Measurements from ENCODE around the gene HIVEP1. TPM values are rescaled to one million over a fixed set of nuclear protein-coding genes. Genes with fewer than 3 reads are reported as not detected.

HIVEP1 gene
- total RNA-seq, 1 donor from 2014 or later, result 21.5 TPM

DNA sequence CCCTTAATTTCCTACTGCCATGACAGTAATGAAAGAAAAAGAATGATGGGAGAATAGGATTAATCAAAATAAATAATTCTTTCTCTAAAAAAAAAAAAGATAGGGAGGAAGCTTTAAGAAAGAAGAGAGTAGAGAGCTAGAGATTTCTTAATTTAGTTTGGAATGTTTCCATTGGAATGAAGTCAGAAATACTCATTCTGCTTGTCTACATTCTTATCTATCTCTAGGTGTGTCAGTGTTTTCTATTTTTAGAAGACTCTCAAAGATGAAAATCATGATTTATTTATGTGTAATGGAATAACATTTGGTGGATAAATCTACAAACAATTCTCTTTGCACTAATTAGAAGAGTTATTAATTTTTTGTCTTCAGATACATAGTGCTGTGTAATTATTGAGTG, 38.0 kb upstream of the HIVEP1 start:
- Mint-ChIP-seq H3K9me3 (peaks cover 5% of the 10 kb centered on the region), H3K27ac (ENCODE audit: unreplicated experiment) (no peak overlapping the region)

GRCh38 chr6:11975353-11975977, 36.6 kb upstream of the HIVEP1 start:
- H3K27me3 Mint-ChIP-seq (ENCODE audit: low read depth), result no peaks in the 10 kb centered on the region
- no peak for DNase-seq (ENCODE audit: low read depth, low spot score)
- peaks cover 5% of the 10 kb centered on the region for H3K9me3 Mint-ChIP-seq
- no peaks in the 10 kb centered on the region for H3K4me1 Mint-ChIP-seq
- H3K27ac Mint-ChIP-seq (ENCODE audit: unreplicated experiment), result no peak overlapping the region
- H3K4me3 Mint-ChIP-seq, result no peak overlapping the region
- no peaks in the 10 kb centered on the region for H3K36me3 Mint-ChIP-seq (ENCODE audit: low read depth)
- TF ChIP-seq CTCF (conservative IDR thresholded peaks at IDR 0.05), result no peak

More for the DNA sequence above, 38.0 kb upstream of the HIVEP1 start:
- no peak for DNase-seq (ENCODE audit: low read depth, low spot score)
- no peaks in the 10 kb centered on the region for H3K36me3 Mint-ChIP-seq (ENCODE audit: low read depth)
- no peak overlapping the region for H3K4me3 Mint-ChIP-seq
- no peaks in the 10 kb centered on the region for H3K4me1 Mint-ChIP-seq
- no peak for TF ChIP-seq CTCF (conservative IDR thresholded peaks at IDR 0.05)
- no peaks in the 10 kb centered on the region for H3K27me3 Mint-ChIP-seq (ENCODE audit: low read depth)

DNA sequence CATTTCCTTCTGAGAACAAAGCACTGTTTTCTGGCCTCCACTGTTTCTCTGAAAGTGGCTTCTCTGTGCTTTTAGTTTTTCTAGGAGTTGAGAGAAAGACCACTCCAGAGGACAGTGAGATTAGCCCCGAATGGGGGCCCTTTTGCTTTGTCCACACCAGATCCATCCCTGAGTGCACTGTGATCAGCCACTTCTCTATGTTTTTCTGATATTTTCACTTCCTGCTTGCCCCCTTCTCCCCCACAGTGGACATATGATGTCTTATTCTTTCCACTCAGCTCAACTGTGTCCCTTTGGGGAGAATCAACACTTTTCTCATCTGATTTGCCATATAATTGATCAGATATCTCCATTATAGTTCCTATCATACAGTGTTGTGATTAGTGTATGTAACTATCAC, 35.6 kb upstream of the HIVEP1 start:
- DNase-seq (ENCODE audit: low read depth, low spot score), result no peak
- Mint-ChIP-seq H3K27ac (ENCODE audit: unreplicated experiment) (no peak overlapping the region), H3K4me3 (no peak overlapping the region), H3K4me1 (no peaks in the 10 kb centered on the region), H3K36me3 (ENCODE audit: low read depth) (no peaks in the 10 kb centered on the region), H3K9me3 (peaks cover 2% of the 10 kb centered on the region), H3K27me3 (ENCODE audit: low read depth) (no peaks in the 10 kb centered on the region)
- no peak for TF ChIP-seq CTCF (conservative IDR thresholded peaks at IDR 0.05)

DNA sequence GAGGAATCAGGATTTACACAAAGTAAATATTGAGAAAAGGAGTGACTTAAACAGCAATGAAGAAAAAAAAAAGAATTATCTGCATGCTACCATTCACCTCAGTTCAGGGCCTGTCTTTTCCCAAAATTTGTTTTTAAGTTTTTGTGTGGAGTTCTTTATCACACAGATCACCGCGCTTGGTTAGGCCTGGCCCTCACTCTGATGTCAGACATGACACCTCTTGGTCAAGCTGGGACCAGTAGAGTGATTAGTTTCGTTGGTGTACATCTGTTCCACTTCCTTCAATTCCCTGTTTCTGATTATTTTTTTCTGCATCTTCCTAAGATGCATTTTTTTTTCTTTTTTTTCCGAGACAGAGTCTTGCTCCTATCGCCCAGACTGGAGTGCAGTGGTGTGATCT, 34.9 kb upstream of the HIVEP1 start:
- Mint-ChIP-seq H3K27ac (ENCODE audit: unreplicated experiment) (no peak overlapping the region), H3K27me3 (ENCODE audit: low read depth) (no peaks in the 10 kb centered on the region), H3K4me3 (no peak overlapping the region), H3K9me3 (peaks cover 2% of the 10 kb centered on the region), H3K36me3 (ENCODE audit: low read depth) (no peaks in the 10 kb centered on the region), H3K4me1 (no peaks in the 10 kb centered on the region)
- DNase-seq (ENCODE audit: low read depth, low spot score), result no peak
- TF ChIP-seq CTCF (conservative IDR thresholded peaks at IDR 0.05), result no peak

GRCh38 chr6:11977738-11978137, 34.4 kb upstream of the HIVEP1 start:
- H3K36me3 Mint-ChIP-seq (ENCODE audit: low read depth), result no peaks in the 10 kb centered on the region
- no peak overlapping the region for H3K27ac Mint-ChIP-seq (ENCODE audit: unreplicated experiment)
- H3K27me3 Mint-ChIP-seq (ENCODE audit: low read depth), result no peaks in the 10 kb centered on the region
- no peak for TF ChIP-seq CTCF (conservative IDR thresholded peaks at IDR 0.05)
- no peaks in the 10 kb centered on the region for H3K4me1 Mint-ChIP-seq
- H3K9me3 Mint-ChIP-seq, result peaks cover 2% of the 10 kb centered on the region
- H3K4me3 Mint-ChIP-seq, result no peak overlapping the region
- DNase-seq (ENCODE audit: low read depth, low spot score), result no peak

Measured in neural crest cell (in vitro differentiated cells).